Lower leg skin (tissue), 3 donors: Measurements from ENCODE around the gene CLPTM1L.

Experiments used
- POLR2A ChIP-seq, 2 donors: fragments of 450-650 bp; IDR thresholded peaks; one replicate each; pipeline ENCODE4 v1.6.1; 2016 to 2017; ENCODE audit warnings: antibody characterized with exemption in 2 of 2, mild to moderate bottlenecking in 1 of 2, moderate library complexity in 1 of 2
- TF ChIP-seq, protein P1 (sequence below), 3 donors: fragments of 450-650 bp; IDR thresholded peaks; one replicate each; pipeline ENCODE4 v1.5.1; 2016; ENCODE audit warnings: antibody characterized with exemption in 3 of 3, mild to moderate bottlenecking in 3 of 3, moderate library complexity in 2 of 3

DNA sequence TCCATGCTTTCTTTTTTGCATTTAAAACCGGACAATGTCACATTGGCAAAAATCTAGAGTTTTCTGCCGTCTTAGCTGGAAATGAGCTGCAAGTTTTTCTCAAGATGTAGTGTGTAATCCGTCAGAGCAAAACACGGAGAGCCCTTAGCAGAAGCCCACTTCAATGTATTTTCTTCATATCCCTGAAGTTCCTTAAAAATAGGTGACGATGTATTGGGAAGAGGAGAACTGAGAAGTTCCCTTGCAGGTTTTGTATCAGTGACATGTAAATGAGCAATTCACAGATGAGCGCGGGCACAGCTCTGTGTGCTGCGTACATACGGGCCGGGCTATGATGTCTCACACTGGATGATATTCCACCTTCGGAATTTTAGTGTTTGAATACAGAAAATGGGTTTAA, 14.8 kb upstream of the CLPTM1L start:
- TF ChIP-seq, protein P1, sequence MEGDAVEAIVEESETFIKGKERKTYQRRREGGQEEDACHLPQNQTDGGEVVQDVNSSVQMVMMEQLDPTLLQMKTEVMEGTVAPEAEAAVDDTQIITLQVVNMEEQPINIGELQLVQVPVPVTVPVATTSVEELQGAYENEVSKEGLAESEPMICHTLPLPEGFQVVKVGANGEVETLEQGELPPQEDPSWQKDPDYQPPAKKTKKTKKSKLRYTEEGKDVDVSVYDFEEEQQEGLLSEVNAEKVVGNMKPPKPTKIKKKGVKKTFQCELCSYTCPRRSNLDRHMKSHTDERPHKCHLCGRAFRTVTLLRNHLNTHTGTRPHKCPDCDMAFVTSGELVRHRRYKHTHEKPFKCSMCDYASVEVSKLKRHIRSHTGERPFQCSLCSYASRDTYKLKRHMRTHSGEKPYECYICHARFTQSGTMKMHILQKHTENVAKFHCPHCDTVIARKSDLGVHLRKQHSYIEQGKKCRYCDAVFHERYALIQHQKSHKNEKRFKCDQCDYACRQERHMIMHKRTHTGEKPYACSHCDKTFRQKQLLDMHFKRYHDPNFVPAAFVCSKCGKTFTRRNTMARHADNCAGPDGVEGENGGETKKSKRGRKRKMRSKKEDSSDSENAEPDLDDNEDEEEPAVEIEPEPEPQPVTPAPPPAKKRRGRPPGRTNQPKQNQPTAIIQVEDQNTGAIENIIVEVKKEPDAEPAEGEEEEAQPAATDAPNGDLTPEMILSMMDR (IDR thresholded peaks at IDR 0.05) = no peak
- TF ChIP-seq POLR2A (IDR thresholded peaks at IDR 0.05) = no peak
